Eye (tissue), 1 donor: ENCODE results near the gene CDK9.
"Not testable (repeated sequence)": the region's sequence is repeated elsewhere in the genome, so short reads cannot be mapped to it uniquely, and the experiment has no call there.

Source experiments
- DNase-seq: peaks from one replicate; pipeline ENCODE4 v3.0.0-alpha.2; 2015

CDK9 gene

GRCh38 chr9:127785933-127786772 is at the start of gene CDK9:
TSS of gene CDK9 (plus strand) at chr9:127786034. CDS start at chr9:127786149, 115 bp downstream.
- peak; percentile 96 for DNase-seq

- no peak for DNase-seq
Measured at GRCh38 chr9:127738666-127739065, 47.2 kb upstream of the CDK9 start.

DNA sequence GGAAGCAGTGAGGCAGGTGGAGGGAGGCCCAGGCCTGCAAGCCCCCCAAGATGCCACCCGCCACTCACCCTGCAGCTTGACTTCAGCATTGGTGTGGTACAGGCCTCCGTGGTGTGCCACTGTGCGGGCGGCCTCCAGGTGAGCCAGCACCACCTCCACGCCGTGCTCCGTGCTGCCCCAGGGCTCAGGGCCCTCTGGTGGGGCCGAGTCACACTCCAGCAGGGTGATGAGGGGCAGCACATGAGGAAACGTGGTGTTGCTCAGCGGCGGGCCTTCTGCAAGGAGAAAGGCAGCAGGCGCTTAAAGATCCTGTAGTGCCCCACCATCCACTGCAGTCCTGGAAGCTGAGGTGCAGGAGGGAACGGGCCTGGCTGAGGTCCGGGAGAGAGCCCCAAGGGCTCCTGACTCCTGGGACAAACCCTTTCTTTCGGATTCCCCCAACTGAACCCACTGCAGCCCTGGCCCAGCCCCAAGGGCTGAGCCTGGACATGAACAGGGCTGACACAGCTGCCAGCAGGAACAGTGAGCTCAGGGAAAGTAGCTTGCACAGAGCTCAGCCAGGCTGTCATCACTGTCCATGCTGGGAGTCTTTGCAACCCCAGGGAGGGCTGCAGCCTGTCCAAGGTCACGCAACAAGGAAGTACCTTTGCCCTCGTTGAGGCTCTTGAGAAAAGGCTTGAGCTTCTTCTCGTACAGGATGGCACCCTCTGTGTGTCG is 46.1 kb upstream of the CDK9 start:
- DNase-seq = no peak

- DNase-seq = peak; percentile 94
Measured at GRCh38 chr9:127741831-127742434, 43.9 kb upstream of the CDK9 start.

GRCh38 chr9:127742435-127743088 is 43.3 kb upstream of the CDK9 start:
- DNase-seq = peak; percentile 93

DNA sequence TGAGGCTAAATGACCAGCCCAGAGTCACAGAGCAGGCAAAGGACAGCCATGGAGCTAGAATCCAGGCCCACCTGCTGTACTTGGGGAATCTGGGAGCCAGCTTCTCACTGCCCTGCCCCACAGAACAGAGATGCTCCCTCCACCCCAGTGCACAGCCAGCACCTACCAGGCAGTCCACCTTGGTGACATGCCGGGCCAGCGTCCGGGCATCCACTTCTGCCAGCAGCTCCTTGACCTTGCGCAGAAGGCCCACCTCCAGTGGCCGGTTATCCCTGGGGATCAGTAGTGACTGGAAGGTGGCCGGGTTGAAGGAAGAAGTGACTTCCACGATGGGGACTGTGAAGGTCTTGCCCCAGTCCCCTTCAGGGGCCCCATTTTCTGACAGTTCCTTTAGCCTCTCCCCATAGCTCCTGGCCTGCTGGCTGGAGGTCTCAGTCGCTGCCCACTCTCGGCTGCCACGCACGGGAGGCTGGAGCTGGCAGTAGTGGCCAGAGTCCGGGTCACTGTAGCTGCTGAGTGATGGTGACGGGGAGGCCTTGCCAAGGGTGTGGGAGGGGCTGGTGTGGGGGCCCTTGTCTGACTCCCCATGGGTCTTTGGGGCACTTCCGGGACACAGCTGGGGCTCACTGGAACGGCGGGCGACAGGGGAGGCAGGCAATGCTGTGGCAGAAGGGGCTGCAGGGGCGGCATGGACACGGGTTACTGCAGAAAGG is 41.3 kb upstream of the CDK9 start:
- no peak for DNase-seq

GRCh38 chr9:127746959-127747569 is 38.8 kb upstream of the CDK9 start:
- no peak for DNase-seq

DNA sequence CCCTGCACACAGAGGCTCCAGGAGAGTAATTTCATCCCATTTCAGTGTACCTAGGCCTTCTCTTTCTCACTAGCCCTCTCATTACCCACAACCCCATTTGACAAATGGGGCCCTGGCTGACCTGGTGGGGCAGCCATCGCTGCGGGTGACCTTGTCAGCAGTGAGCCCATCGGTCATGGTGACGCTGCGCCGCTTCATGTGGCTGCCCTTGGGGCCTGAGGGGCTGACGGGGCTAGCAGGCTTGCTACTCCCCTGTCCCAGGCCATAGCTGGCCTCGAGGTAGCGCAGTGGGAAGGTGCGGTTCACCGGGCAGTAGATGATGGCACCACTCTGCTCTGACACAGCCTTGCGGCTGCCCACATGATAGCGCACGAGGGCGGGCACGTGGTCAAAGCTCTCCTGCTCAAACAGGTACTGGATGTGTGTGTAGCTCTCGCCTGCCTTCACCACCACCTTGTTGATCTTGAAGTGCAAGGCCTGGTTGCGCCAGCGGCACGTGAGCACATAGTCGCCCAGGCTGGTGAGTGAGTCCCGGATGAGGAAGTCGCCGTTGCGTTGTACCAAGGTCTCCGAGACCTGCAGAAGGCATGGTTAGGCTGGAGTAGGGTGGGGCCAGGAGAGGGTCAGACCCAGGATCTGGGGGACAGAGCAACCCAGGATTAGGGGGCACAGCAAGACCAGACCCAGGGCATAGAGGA is 36.6 kb upstream of the CDK9 start:
- no peak for DNase-seq

DNA sequence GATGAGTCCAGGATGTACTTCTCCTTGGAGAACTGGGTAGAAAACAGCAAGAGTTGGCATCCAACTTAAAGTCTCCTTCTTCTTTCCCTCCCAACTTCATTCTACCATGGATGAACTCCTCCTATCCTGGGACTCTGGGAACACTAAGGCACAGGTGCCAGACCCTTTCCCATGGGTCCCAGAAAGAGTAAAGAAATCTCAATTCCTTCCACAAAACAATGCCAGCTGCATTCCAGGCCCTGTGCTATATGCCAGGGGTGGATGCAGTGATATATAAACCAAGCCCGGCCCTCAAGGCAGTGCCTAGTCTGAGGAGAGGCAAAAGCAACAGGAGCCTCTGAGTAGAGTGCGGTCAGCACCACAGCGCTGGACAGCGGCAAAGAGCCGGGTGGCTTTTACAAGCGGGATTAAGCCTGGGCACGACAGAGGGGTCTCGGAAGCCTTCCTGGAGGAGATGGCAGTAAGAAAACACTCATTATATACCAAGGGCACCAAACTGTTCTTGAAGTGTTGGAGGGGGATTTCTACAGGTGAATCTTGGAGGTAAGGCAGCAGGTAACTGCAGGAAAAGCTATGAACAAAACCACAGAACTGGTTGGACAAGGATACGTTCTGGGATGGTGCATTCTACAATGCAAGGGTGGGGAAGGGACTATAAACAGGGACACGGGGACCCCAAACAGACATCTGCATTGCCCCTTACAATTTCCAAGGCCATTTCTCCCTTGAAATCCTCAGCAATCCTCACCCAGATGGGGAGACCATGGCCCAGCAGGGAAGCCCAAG is 34.4 kb upstream of the CDK9 start:
- DNase-seq = peak; percentile 68

- DNase-seq = no peak
Measured at GRCh38 chr9:127753148-127753547, 32.7 kb upstream of the CDK9 start.

DNA sequence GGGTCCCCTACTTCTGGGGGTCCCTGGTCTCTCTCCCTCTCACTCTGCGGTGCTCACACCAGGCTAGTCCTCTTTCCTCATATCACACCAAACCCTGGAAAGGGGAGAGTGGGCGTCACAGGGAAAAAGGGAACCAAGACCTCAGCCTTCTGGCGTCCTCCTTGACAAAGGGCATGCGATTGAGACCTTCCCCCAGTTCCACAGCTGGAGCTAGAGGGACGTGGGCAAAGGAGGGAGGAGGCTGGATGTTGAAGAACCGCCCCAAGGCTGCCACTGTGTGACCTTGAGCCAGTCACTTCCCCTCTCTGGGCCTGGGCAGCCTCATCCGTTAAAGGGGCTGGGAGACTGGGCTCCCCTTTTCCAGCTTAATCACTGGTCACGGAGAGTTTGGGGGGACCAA is 32.2 kb upstream of the CDK9 start:
- peak; percentile 46 for DNase-seq

DNA sequence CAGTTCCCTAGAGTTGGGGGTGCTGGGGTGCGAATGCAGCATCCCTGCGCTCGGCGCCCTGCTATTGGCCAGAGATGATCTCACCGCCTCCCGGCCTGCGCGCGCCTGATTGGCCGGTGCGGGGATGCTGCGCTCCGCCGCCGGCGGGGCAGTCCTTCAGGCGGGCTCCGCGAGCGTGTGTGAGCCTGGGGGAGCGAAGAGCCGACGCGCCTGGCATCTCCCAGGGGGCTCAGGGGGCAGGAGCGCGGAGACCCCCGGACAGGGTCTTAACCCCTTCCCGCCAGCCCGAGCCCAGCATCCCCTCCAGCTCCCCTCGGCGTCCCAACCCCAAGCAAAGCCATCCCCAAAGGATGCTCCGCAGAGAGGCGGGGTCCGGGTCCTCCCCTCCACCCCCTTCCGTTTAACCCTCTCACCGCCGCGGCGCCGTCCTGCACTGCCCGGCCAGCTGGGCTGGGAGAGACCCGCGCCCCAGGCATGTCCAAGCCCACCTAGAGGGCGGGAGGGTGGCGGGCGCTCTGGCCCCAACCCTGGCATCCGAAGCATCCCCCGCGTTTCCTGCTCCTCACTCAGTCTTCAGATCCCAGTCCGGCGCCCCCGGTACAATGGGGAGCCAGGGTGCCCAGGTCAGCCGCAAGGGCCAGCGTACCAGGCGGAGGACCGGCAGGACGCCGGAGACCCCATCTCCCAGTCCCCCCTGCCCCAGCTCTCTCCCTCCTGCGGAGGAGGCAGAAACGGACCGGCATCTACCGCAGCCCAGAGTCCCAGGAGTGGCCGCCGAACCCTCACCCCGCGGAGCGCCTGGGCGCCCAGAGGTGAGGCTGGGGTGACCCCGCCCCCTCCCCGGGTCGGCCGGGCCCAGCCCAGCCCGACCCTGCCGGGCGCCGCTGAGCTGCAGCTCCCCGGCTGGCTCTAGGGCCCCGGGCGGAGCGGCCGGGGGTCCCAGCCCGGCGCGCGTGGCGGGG is 31.5 kb upstream of the CDK9 start:
- peak; percentile 89 for DNase-seq

GRCh38 chr9:127755061-127756060 is 30.5 kb upstream of the CDK9 start:
- DNase-seq = peak; percentile 85

- no peak for DNase-seq
Measured at GRCh38 chr9:127756233-127756632, 29.6 kb upstream of the CDK9 start.

DNA sequence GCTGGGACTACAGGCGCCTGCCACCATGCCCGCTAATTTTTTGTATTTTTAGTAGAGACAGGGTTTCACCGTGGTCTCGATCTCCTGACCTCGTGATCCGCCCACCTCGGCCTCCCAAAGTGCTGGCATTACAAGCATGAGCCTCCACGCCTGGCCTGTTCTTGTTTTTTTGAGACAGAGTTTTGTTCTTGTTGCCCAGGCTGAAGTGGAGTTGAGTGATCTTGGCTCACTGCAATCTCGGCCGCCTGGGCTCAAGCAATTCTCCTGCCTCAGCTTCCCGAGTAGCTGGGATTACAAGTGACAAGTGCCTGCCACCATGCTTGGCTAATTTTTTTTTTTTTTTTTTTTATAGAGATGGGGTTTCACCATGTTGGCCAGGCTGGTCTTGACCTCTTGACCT is 29.1 kb upstream of the CDK9 start:
- DNase-seq = not testable (repeated sequence)

DNA sequence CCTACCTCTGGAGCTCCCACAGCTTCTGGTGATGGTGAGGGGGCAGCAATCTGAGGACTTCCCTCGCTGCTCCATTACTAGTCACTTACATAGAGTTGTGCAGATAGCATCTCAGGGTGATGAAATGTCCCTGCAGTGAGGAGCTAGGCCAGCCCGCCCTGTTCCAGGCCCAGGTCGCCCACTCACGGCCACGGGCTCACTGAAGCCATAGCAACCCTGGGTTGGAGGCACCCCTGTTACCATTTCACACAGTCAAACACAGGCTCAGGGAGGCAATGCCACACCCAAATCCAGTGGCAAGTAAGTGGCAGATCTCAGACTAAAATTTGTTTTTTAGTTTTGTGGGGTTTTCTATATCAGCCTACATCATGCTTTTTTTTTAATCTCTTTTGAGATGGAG is 27.0 kb upstream of the CDK9 start:
- DNase-seq = no peak

- DNase-seq = no peak
Measured at GRCh38 chr9:127761061-127761460, 24.8 kb upstream of the CDK9 start.

GRCh38 chr9:127761491-127761956 is 24.3 kb upstream of the CDK9 start:
- no peak for DNase-seq
